Neural progenitor cell (in vitro differentiated cells): ENCODE data around the gene ETFRF1. TPM values are rescaled to one million over a fixed set of nuclear protein-coding genes. Genes with fewer than 3 reads are reported as not detected.

ENCODE experiments used
- DNase-seq: peaks from one replicate; pipeline ENCODE4 v3.0.0-alpha.2; 2016; ENCODE audit warnings: low spot score
- H2AFZ ChIP-seq: fragments of 200-600 bp; sonication (generic); replicated peaks from 2 replicates; pipeline ENCODE4 v1.6.1; 2016; ENCODE audit warnings: antibody characterized with exemption
- H3F3A ChIP-seq: fragments of 200-600 bp; sonication (generic); 2 replicates; pipeline ENCODE4 v1.6.1; 2016; ENCODE audit warnings: antibody characterized with exemption, low read depth
- H3K27ac ChIP-seq: fragments of 200-600 bp; sonication (generic); 2 replicates; pipeline ENCODE4 v1.5.1; 2016; ENCODE audit warnings: mild to moderate bottlenecking
- H3K27me3 ChIP-seq: fragments of 200-600 bp; sonication (generic); 2 replicates; pipeline ENCODE4 v1.6.1; 2016; ENCODE audit warnings: mild to moderate bottlenecking, moderate library complexity
- H3K36me3 ChIP-seq: fragments of 200-600 bp; sonication (generic); 2 replicates; pipeline ENCODE4 v1.5.1; 2016
- H3K4me1 ChIP-seq: fragments of 200-600 bp; sonication (generic); 2 replicates; pipeline ENCODE4 v1.6.1; 2016; ENCODE audit warnings: mixed run types
- H3K4me2 ChIP-seq: fragments of 200-600 bp; sonication (generic); 2 replicates; pipeline ENCODE4 v1.6.1; 2016
- H3K4me3 ChIP-seq: fragments of 200-600 bp; sonication (generic); 2 replicates; pipeline ENCODE4 v1.5.1; 2016
- H3K79me2 ChIP-seq: fragments of 200-600 bp; sonication (generic); 2 replicates; pipeline ENCODE4 v1.6.1; 2016; ENCODE audit warnings: low read depth
- H3K9ac ChIP-seq: fragments of 200-600 bp; sonication (generic); 2 replicates; pipeline ENCODE4 v1.6.1; 2016
- H3K9me3 ChIP-seq: fragments of 200-600 bp; sonication (generic); 2 replicates; pipeline ENCODE4 v1.5.1; 2016; ENCODE audit warnings: low read depth
- H4K20me1 ChIP-seq: fragments of 200-600 bp; sonication (generic); 2 replicates; pipeline ENCODE4 v1.6.1; 2016; ENCODE audit warnings: low read depth
- H3K27ac Mint-ChIP-seq: 3 replicates; pipeline ENCODE4 v1.8.0; 2021; ENCODE audit warnings: mixed read lengths
- H3K27me3 Mint-ChIP-seq: 2 replicates; pipeline ENCODE4 v1.8.0; 2022; ENCODE audit warnings: low read depth, mild to moderate bottlenecking, inconsistent platforms, moderate library complexity, mixed read lengths; ENCODE audit not compliant: insufficient read depth
- H3K36me3 Mint-ChIP-seq: 3 replicates; pipeline ENCODE4 v1.8.0; 2021; ENCODE audit warnings: mixed read lengths
- H3K4me1 Mint-ChIP-seq: 3 replicates; pipeline ENCODE4 v1.8.0; 2021; ENCODE audit warnings: mixed read lengths
- H3K4me3 Mint-ChIP-seq: 3 replicates; pipeline ENCODE4 v1.8.0; 2021; ENCODE audit warnings: mild to moderate bottlenecking, moderate library complexity, mixed read lengths
- H3K9me3 Mint-ChIP-seq: 3 replicates; pipeline ENCODE4 v1.8.0; 2020; ENCODE audit warnings: mixed read lengths
- CTCF ChIP-seq: fragments of 200-600 bp; sonication (generic); IDR thresholded peaks from 2 replicates; pipeline ENCODE4 v1.5.1; 2017; ENCODE audit warnings: antibody characterized with exemption, mild to moderate bottlenecking
- EZH2 ChIP-seq: fragments of 200-600 bp; sonication (generic); IDR thresholded peaks from 2 replicates; pipeline ENCODE4 v1.6.1; 2017; ENCODE audit warnings: antibody characterized with exemption, mild to moderate bottlenecking, moderate library complexity
- EZH2phosphoT487 ChIP-seq: fragments of 200-600 bp; sonication (generic); IDR thresholded peaks from 2 replicates; pipeline ENCODE4 v1.6.1; 2017; ENCODE audit warnings: antibody characterized with exemption
- total RNA-seq: library from RNA; depleted of rRNA; stranded (reverse); fragments of >200 nt; gene quantifications from 2 replicates; pipeline ENCODE4 v1.2.3, GENCODE V29; 2015; ENCODE audit warnings: low replicate concordance

ETFRF1 gene
- total RNA-seq, 1 donor from 2014 or later, result 57.7 TPM

GRCh38 chr12:25213338-25213737, 18.3 kb downstream of the ETFRF1 start:
- H3K9ac ChIP-seq, result no peak overlapping the region
- Mint-ChIP-seq H3K27me3 (peaks cover 2% of the 10 kb centered on the region), H3K9me3 (no peaks in the 10 kb centered on the region), H3K27ac (no peak overlapping the region), H3K36me3 (no peaks in the 10 kb centered on the region), H3K4me1 (no peaks in the 10 kb centered on the region), H3K4me3 (no peak overlapping the region)
- peaks cover 7% of the 10 kb centered on the region for H4K20me1 ChIP-seq
- no peaks in the 10 kb centered on the region for H3K79me2 ChIP-seq
- H2AFZ ChIP-seq, result no peak overlapping the region
- DNase-seq, result no peak
- peaks cover 17% of the 10 kb centered on the region for H3K36me3 ChIP-seq
- no peaks in the 10 kb centered on the region for H3K9me3 ChIP-seq
- no peak overlapping the region for H3K27ac ChIP-seq
- TF ChIP-seq EZH2 (no peak), CTCF (no peak), EZH2phosphoT487 (no peak)
- no peaks in the 10 kb centered on the region for H3K27me3 ChIP-seq
- no peaks in the 10 kb centered on the region for H3K4me1 ChIP-seq
- peaks cover 11% of the 10 kb centered on the region for H3F3A ChIP-seq
- no peak overlapping the region for H3K4me2 ChIP-seq
- no peak overlapping the region for H3K4me3 ChIP-seq

DNA sequence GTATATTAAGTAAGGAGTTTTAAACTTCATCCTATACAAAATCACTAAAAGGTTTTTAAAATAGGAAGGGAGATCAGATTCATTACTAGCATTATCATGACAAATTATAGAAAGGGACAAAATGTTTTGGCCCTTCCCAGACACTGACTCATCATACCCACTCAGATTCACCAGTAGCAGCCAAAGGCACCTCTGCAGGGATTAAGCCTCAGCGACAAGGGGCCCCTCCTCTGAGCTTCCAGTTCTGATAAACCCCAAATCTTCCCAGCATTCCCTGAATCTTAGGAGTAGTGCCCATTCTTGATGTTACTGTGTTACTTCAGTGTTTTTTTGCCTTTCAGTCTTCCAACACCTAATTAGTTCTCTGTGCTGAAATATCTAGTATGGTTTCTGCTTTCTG, 41.2 kb downstream of the ETFRF1 start:
- H3K4me3 Mint-ChIP-seq, result no peak overlapping the region
- Histone ChIP-seq H4K20me1 (peaks cover 28% of the 10 kb centered on the region), H2AFZ (no peak overlapping the region), H3K4me3 (no peak overlapping the region), H3F3A (peaks cover 3% of the 10 kb centered on the region), H3K79me2 (peaks cover 70% of the 10 kb centered on the region), H3K27me3 (no peaks in the 10 kb centered on the region), H3K4me2 (no peak overlapping the region), H3K9me3 (no peaks in the 10 kb centered on the region), H3K36me3 (peaks cover 5% of the 10 kb centered on the region), H3K9ac (no peak overlapping the region), H3K27ac (no peak overlapping the region), H3K4me1 (peaks cover 3% of the 10 kb centered on the region)
- H3K36me3 Mint-ChIP-seq, result peaks cover 17% of the 10 kb centered on the region
- TF ChIP-seq EZH2 (no peak), CTCF (no peak), EZH2phosphoT487 (no peak)
- H3K9me3 Mint-ChIP-seq, result no peaks in the 10 kb centered on the region
- no peaks in the 10 kb centered on the region for H3K4me1 Mint-ChIP-seq
- H3K27me3 Mint-ChIP-seq, result no peaks in the 10 kb centered on the region
- DNase-seq, result no peak
- H3K27ac Mint-ChIP-seq, result no peak overlapping the region

- H3K79me2 ChIP-seq, result peaks cover 69% of the 10 kb centered on the region
- peaks cover 5% of the 10 kb centered on the region for H3K36me3 ChIP-seq
- DNase-seq, result no peak
- H3K4me3 ChIP-seq, result no peak overlapping the region
- peaks cover 3% of the 10 kb centered on the region for H3K4me1 ChIP-seq
- H3K27me3 Mint-ChIP-seq, result no peaks in the 10 kb centered on the region
- no peak overlapping the region for H3K27ac ChIP-seq
- H3K4me2 ChIP-seq, result no peak overlapping the region
- H4K20me1 ChIP-seq, result peaks cover 32% of the 10 kb centered on the region
- no peak overlapping the region for H3K4me3 Mint-ChIP-seq
- H3F3A ChIP-seq, result peaks cover 3% of the 10 kb centered on the region
- H3K27me3 ChIP-seq, result no peaks in the 10 kb centered on the region
- no peak overlapping the region for H2AFZ ChIP-seq
- H3K36me3 Mint-ChIP-seq, result peaks cover 15% of the 10 kb centered on the region
- no peaks in the 10 kb centered on the region for H3K9me3 Mint-ChIP-seq
- H3K9ac ChIP-seq, result no peak overlapping the region
- no peaks in the 10 kb centered on the region for H3K9me3 ChIP-seq
- no peaks in the 10 kb centered on the region for H3K4me1 Mint-ChIP-seq
- no peak for TF ChIP-seq EZH2phosphoT487
- no peak overlapping the region for H3K27ac Mint-ChIP-seq
Measured at GRCh38 chr12:25236626-25237025, 41.6 kb downstream of the ETFRF1 start.

DNA sequence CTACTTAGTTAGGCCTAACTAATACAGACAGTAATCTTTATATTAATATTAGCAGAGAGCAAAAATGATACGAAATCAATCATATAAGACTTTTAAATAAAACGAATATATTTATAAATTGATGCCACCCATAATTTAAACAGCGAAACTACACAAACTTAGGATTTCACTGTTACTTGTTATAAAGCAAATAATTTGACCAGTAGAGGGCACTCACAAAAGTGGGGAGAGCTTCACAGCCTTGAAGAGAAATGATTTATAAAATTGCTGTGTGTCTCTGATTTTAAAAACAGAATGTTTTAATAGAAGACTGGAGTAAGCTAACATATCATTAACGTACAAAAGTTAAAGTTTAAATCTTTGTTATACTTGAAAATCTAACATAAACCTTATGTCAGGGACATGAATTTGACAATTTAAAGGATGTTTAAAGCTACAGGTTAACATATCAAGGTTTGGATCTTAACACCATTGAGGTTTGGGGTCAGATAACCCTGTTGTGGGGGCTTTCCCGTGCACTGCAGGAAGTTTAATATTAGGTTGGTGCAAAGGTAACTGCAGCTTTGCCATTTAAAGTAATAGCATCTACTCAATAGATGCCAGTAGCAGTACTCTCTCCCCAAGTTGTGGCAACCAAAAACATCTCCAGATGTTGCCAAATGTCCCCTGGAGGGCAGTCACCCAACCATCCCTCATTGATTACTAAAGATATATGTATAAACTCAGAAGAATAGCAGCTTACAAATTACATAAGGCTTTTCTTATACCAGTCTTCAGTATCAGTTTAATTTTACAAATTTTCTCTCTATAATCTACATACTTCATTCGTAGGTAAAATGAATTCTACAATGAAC, 46.4 kb downstream of the ETFRF1 start:
- Histone ChIP-seq H3K27me3 (no peaks in the 10 kb centered on the region), H3K4me2 (no peak overlapping the region), H2AFZ (no peak overlapping the region), H3K4me3 (no peak overlapping the region), H3K36me3 (peaks cover 13% of the 10 kb centered on the region), H3K9ac (no peak overlapping the region), H3K4me1 (peaks cover 2% of the 10 kb centered on the region), H3K27ac (no peak overlapping the region), H3F3A (peaks cover 3% of the 10 kb centered on the region), H4K20me1 (peaks cover 46% of the 10 kb centered on the region), H3K79me2 (peaks cover 76% of the 10 kb centered on the region), H3K9me3 (no peaks in the 10 kb centered on the region)
- no peaks in the 10 kb centered on the region for H3K27me3 Mint-ChIP-seq
- no peaks in the 10 kb centered on the region for H3K4me1 Mint-ChIP-seq
- H3K4me3 Mint-ChIP-seq, result no peak overlapping the region
- H3K9me3 Mint-ChIP-seq, result no peaks in the 10 kb centered on the region
- no peak overlapping the region for H3K27ac Mint-ChIP-seq
- peaks cover 22% of the 10 kb centered on the region for H3K36me3 Mint-ChIP-seq
- TF ChIP-seq CTCF (peak; percentile 73), EZH2 (no peak), EZH2phosphoT487 (no peak)
- peak; percentile 51 for DNase-seq
